ENCODE data around the gene DCP1A.

- TF ChIP-seq CTCF (IDR thresholded peaks at IDR 0.05; ENCODE audit: low read depth, low read length, missing input control) (no peak), RAD21 (IDR thresholded peaks at IDR 0.05) (no peak), GABPA (IDR thresholded peaks at IDR 0.05 in 1 of 2, conservative IDR thresholded peaks at IDR 0.05 in 1 of 2) (no peak), MAX (IDR thresholded peaks at IDR 0.05) (no peak), FOXA1 (IDR thresholded peaks at IDR 0.05) (no peak), ATF3 (IDR thresholded peaks at IDR 0.05) (no peak)
These were observed 29.3 kb upstream of the DCP1A start for GRCh38 chr3:53376679-53377078.

All from liver (tissue), 3 donors.